ENCODE measurements around the gene OSBPL3.

- no peak for TF ChIP-seq CTCF (IDR thresholded peaks at IDR 0.05)
- no peak for TF ChIP-seq POLR2A (IDR thresholded peaks at IDR 0.05)
These were observed 193.7 kb downstream of the OSBPL3 start for GRCh38 chr7:24786306-24786705.

All from heart left ventricle (tissue), 13 donors.